ENCODE results near the gene ATP5IF1. TPM values are rescaled to one million over a fixed set of nuclear protein-coding genes. Genes with fewer than 3 reads are reported as not detected.

The ATP5IF1 gene
- total and polyA plus RNA-seq, 2 of the 13 experiments (the other 11 are each of a cell fraction or from before 2014, with no cell fraction given): 97.7 to 131 TPM

DNA sequence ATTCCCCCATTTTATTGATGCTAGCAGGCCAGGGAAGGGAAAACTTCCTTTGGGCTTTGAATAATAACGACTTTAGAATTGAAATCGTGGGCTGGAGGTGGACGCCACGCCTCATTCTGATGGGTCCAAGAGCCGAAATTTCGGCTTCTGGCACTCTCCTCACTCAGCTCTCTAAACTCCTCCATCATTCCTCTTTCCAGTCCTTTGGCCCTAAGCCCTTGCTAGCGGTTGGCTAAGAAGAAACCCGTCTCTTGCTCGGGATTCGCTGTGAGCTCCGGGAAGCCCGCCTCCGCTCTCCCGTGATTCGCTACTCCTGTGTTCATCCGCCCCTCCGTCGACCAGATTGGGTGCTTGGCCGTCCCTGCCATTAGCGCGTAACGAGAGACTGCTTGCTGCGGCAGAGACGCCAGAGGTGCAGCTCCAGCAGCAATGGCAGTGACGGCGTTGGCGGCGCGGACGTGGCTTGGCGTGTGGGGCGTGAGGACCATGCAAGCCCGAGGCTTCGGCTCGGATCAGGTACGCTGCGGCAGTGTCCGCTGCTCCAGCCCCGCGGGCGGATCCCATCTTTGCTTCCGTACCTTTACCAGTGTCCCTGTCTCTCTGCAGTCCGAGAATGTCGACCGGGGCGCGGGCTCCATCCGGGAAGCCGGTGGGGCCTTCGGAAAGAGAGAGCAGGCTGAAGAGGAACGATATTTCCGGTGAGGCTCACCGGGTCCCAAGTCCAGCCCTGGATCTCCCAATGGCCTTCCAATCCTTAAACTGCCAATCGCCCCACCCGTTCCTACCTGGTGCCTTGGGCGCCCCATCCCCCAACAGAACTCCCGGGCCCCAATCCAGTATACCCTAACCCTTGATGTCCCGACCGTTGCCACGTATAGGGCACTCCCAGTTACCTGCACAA lies at the start of gene ATP5IF1 (continued):
- TF ChIP-seq ZBTB20 (CRISPR knock-in tag; IDR thresholded peaks at IDR 0.05; ENCODE audit: borderline replicate concordance, low read depth) (peak; percentile 26; the same call in 1 of the 2 replicates), HES4 (CRISPR knock-in tag; IDR thresholded peaks at IDR 0.05; ENCODE audit: borderline replicate concordance) (no peak; the same call in 1 of the 2 replicates), SCMH1 (CRISPR knock-in tag; IDR thresholded peaks at IDR 0.05; ENCODE audit: borderline replicate concordance) (no peak), KAT7 (CRISPR knock-in tag; IDR thresholded peaks at IDR 0.05; ENCODE audit: borderline replicate concordance) (peak; percentile 96), RERE (CRISPR knock-in tag; IDR thresholded peaks at IDR 0.05; ENCODE audit: low read depth) (no peak), SSRP1 (CRISPR knock-in tag; IDR thresholded peaks at IDR 0.05) (no peak), DNMT1 (CRISPR knock-in tag; IDR thresholded peaks at IDR 0.05) (peak; percentile 45; the same call in 1 of the 2 replicates), GATA4 (IDR thresholded peaks at IDR 0.05; ENCODE audit: borderline replicate concordance, low read depth) (peak; percentile 59; the same call in 1 of the 2 replicates), CENPT (CRISPR knock-in tag; IDR thresholded peaks at IDR 0.05; ENCODE audit: low read depth) (0 out of 2 replicates have a peak, but pooled peaks have one; percentile 89)
- TF ChIP-seq, protein P1, sequence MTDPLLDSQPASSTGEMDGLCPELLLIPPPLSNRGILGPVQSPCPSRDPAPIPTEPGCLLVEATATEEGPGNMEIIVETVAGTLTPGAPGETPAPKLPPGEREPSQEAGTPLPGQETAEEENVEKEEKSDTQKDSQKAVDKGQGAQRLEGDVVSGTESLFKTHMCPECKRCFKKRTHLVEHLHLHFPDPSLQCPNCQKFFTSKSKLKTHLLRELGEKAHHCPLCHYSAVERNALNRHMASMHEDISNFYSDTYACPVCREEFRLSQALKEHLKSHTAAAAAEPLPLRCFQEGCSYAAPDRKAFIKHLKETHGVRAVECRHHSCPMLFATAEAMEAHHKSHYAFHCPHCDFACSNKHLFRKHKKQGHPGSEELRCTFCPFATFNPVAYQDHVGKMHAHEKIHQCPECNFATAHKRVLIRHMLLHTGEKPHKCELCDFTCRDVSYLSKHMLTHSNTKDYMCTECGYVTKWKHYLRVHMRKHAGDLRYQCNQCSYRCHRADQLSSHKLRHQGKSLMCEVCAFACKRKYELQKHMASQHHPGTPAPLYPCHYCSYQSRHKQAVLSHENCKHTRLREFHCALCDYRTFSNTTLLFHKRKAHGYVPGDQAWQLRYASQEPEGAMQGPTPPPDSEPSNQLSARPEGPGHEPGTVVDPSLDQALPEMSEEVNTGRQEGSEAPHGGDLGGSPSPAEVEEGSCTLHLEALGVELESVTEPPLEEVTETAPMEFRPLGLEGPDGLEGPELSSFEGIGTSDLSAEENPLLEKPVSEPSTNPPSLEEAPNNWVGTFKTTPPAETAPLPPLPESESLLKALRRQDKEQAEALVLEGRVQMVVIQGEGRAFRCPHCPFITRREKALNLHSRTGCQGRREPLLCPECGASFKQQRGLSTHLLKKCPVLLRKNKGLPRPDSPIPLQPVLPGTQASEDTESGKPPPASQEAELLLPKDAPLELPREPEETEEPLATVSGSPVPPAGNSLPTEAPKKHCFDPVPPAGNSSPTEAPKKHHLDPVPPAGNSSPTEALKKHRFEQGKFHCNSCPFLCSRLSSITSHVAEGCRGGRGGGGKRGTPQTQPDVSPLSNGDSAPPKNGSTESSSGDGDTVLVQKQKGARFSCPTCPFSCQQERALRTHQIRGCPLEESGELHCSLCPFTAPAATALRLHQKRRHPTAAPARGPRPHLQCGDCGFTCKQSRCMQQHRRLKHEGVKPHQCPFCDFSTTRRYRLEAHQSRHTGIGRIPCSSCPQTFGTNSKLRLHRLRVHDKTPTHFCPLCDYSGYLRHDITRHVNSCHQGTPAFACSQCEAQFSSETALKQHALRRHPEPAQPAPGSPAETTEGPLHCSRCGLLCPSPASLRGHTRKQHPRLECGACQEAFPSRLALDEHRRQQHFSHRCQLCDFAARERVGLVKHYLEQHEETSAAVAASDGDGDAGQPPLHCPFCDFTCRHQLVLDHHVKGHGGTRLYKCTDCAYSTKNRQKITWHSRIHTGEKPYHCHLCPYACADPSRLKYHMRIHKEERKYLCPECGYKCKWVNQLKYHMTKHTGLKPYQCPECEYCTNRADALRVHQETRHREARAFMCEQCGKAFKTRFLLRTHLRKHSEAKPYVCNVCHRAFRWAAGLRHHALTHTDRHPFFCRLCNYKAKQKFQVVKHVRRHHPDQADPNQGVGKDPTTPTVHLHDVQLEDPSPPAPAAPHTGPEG (CRISPR knock-in tag; IDR thresholded peaks at IDR 0.05): peak; percentile 75
- TF ChIP-seq, protein P2, sequence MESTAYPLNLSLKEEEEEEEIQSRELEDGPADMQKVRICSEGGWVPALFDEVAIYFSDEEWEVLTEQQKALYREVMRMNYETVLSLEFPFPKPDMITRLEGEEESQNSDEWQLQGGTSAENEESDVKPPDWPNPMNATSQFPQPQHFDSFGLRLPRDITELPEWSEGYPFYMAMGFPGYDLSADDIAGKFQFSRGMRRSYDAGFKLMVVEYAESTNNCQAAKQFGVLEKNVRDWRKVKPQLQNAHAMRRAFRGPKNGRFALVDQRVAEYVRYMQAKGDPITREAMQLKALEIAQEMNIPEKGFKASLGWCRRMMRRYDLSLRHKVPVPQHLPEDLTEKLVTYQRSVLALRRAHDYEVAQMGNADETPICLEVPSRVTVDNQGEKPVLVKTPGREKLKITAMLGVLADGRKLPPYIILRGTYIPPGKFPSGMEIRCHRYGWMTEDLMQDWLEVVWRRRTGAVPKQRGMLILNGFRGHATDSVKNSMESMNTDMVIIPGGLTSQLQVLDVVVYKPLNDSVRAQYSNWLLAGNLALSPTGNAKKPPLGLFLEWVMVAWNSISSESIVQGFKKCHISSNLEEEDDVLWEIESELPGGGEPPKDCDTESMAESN (CRISPR knock-in tag; conservative IDR thresholded peaks at IDR 0.05): peak; percentile 68
- TF ChIP-seq, protein P3, sequence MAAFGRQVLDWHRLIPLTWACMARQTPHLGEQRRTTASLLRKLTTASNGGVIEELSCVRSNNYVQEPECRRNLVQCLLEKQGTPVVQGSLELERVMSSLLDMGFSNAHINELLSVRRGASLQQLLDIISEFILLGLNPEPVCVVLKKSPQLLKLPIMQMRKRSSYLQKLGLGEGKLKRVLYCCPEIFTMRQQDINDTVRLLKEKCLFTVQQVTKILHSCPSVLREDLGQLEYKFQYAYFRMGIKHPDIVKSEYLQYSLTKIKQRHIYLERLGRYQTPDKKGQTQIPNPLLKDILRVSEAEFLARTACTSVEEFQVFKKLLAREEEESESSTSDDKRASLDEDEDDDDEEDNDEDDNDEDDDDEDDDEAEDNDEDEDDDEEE (CRISPR knock-in tag; IDR thresholded peaks at IDR 0.05): peak; percentile 50; the same call in 1 of the 2 replicates

All from HepG2 (cell line).